ENCODE data around the gene MARCO.

DNA sequence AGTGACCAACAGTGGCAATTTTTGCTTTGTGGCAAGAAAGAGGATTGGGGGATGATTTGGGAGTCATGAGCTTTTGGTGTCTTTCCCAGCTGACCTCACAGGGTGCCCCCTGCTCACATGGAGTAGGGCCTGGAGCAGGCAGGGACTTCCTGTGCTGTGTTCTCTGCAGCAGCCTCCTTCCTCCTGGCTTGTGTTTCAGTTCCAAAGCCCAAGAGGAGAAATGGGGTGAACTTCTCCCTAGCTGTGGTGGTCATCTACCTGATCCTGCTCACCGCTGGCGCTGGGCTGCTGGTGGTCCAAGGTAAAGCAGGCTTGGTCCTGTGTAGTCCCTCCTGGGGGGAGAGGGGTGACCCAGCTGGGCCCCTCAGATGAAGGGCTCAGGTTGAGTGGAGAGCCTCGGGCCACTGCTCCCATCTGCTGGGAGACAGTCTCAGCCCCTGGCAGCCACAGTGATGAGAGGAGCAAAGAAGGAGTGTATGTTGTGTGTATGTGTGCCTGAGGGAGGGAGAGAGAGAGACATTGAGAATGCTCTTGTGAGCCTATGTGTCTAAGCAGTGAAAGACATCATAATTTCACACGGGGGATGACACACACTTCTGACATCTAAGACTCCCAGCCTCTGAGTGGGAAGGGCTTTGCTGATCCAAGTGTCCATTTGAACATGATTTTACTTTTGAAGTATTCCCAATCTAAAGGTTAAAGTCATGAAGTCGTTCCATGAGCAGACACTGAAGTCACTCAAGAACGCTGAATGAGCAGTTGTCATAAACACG, 27.2 kb downstream of the MARCO start:
- TF ChIP-seq, protein P1, sequence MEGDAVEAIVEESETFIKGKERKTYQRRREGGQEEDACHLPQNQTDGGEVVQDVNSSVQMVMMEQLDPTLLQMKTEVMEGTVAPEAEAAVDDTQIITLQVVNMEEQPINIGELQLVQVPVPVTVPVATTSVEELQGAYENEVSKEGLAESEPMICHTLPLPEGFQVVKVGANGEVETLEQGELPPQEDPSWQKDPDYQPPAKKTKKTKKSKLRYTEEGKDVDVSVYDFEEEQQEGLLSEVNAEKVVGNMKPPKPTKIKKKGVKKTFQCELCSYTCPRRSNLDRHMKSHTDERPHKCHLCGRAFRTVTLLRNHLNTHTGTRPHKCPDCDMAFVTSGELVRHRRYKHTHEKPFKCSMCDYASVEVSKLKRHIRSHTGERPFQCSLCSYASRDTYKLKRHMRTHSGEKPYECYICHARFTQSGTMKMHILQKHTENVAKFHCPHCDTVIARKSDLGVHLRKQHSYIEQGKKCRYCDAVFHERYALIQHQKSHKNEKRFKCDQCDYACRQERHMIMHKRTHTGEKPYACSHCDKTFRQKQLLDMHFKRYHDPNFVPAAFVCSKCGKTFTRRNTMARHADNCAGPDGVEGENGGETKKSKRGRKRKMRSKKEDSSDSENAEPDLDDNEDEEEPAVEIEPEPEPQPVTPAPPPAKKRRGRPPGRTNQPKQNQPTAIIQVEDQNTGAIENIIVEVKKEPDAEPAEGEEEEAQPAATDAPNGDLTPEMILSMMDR (IDR thresholded peaks at IDR 0.05) = no peak
- no peak for TF ChIP-seq POLR2A (IDR thresholded peaks at IDR 0.05)
